HepG2 (cell line): ENCODE measurements around the gene STX10. TPM values are rescaled to one million over a fixed set of nuclear protein-coding genes. Genes with fewer than 3 reads are reported as not detected.
A peak's percentile ranks its signal among the peaks of the same experiment; 100 is the strongest.

Experiments
- BATF2 ChIP-seq: sonication (generic); formaldehyde crosslinking; IDR thresholded peaks from 2 replicates; pipeline ENCODE4 v1.8.0; 2022; ENCODE audit warnings: mild to moderate bottlenecking, missing genetic modification reagents, moderate library complexity
- DPF2 ChIP-seq: sonication (generic); formaldehyde crosslinking; IDR thresholded peaks from 2 replicates; pipeline ENCODE4 v1.4.0; 2020; ENCODE audit warnings: mild to moderate bottlenecking, low read depth, missing genetic modification reagents, borderline replicate concordance
- HMG20A ChIP-seq: IDR thresholded peaks from 2 replicates; pipeline ENCODE4 v1.6.1; 2016; ENCODE audit warnings: borderline replicate concordance
- HNRNPK ChIP-seq: fragments of 200-400 bp; formaldehyde crosslinking; IDR thresholded peaks from 2 replicates; pipeline ENCODE4 v1.6.1; 2018; ENCODE audit warnings: low read length, low read depth, moderate library complexity, mild to moderate bottlenecking; ENCODE audit not compliant: poor library complexity, severe bottlenecking
- ISL2 ChIP-seq: sonication (generic); formaldehyde crosslinking; IDR thresholded peaks from 2 replicates; pipeline ENCODE4 v1.5.0; 2020; ENCODE audit warnings: missing genetic modification reagents
- MED8 ChIP-seq: sonication (generic); formaldehyde crosslinking; IDR thresholded peaks from 2 replicates; pipeline ENCODE4 v1.8.1; 2023; ENCODE audit warnings: mild to moderate bottlenecking, missing genetic modification reagents; ENCODE audit not compliant: insufficient replicate concordance
- MXD4 ChIP-seq: IDR thresholded peaks from 2 replicates; pipeline ENCODE4 v1.6.1; 2016; ENCODE audit warnings: mild to moderate bottlenecking, missing biosample characterization, missing genetic modification reagents
- NFE2L2 ChIP-seq: fragments of 150-350 bp; IDR thresholded peaks from 2 replicates; pipeline ENCODE4 v1.6.1; 2014; ENCODE audit warnings: low read length
- SNAPC4 ChIP-seq: sonication (generic); formaldehyde crosslinking; IDR thresholded peaks from 2 replicates; pipeline ENCODE4 v1.4.0; 2020; ENCODE audit warnings: mild to moderate bottlenecking, missing genetic modification reagents
- YEATS4 ChIP-seq: sonication (generic); formaldehyde crosslinking; IDR thresholded peaks from 2 replicates; pipeline ENCODE4 v1.4.0; 2020; ENCODE audit warnings: missing genetic modification reagents, borderline replicate concordance
- ZNF251 ChIP-seq: sonication (generic); formaldehyde crosslinking; IDR thresholded peaks from 2 replicates; pipeline ENCODE4 v1.9.0; 2021; ENCODE audit warnings: mild to moderate bottlenecking, missing genetic modification reagents
- ZNF513 ChIP-seq: sonication (generic); formaldehyde crosslinking; conservative IDR thresholded peaks from 2 replicates; pipeline ENCODE4 v1.5.0; 2020; ENCODE audit warnings: missing genetic modification reagents
- ZNF543 ChIP-seq: sonication (generic); formaldehyde crosslinking; IDR thresholded peaks from 2 replicates; pipeline ENCODE4 v1.4.0; 2020; ENCODE audit warnings: mild to moderate bottlenecking, missing genetic modification reagents
- ZNF660 ChIP-seq: sonication (generic); formaldehyde crosslinking; IDR thresholded peaks from 2 replicates; pipeline ENCODE4 v1.5.1; 2020; ENCODE audit warnings: mild to moderate bottlenecking, low read depth, missing genetic modification reagents, borderline replicate concordance
- polyA plus RNA-seq, 8 experiments: library from polyadenylated mRNA; depleted of rRNA in 3 of 8; stranded (reverse) in 7 of 8; unstranded in 1 of 8; fragments of >200 nt; fragmentation: Illumina TruSeq in 4 of 8; extraction: Trizol in 4 of 8; gene quantifications; 2 replicates each; pipeline versions ENCODE4 v1.2.1 to v1.2.3, GENCODE V29; 2011 to 2016; ENCODE audit warnings: low read depth in 4 of 8, missing spikeins in 1 of 8, mixed read lengths in 1 of 8; ENCODE audit not compliant: insufficient read depth in 1 of 8
- total RNA-seq, 5 experiments: library from RNA; depleted of rRNA; stranded (reverse); fragments of >200 nt; fragmentation: Illumina TruSeq; extraction: Trizol; gene quantifications; 2 replicates each; pipeline ENCODE4 v1.2.3, GENCODE V29; 2016; ENCODE audit warnings: low read depth in 1 of 5
- TF ChIP-seq, protein P1 (sequence below): sonication (generic); formaldehyde crosslinking; IDR thresholded peaks from 2 replicates; pipeline ENCODE4 v1.8.1; 2023; ENCODE audit warnings: missing genetic modification reagents, mild to moderate bottlenecking, borderline replicate concordance
- TF ChIP-seq, protein P2 (sequence below): sonication (generic); formaldehyde crosslinking; IDR thresholded peaks from 2 replicates; pipeline ENCODE4 v1.4.0; 2020; ENCODE audit warnings: missing genetic modification reagents

STX10 gene
- total and polyA plus RNA-seq, 2 of the 13 experiments (the other 11 are each of a cell fraction or from before 2014, with no cell fraction given): 47.9 to 66.4 TPM

- TF ChIP-seq SNAPC4 (CRISPR knock-in tag) (no peak), BATF2 (CRISPR knock-in tag) (no peak), ZNF543 (CRISPR knock-in tag) (no peak), HMG20A (CRISPR knock-in tag) (no peak), ZNF660 (no peak), NFE2L2 (no peak), MXD4 (no peak), MED8 (CRISPR knock-in tag) (no peak), ZNF251 (CRISPR knock-in tag) (no peak), YEATS4 (CRISPR knock-in tag) (no peak; the same call in 1 of the 2 replicates), DPF2 (CRISPR knock-in tag) (no peak), HNRNPK (no peak), ZNF513 (CRISPR knock-in tag) (no peak), ISL2 (no peak)
- TF ChIP-seq, protein P1, sequence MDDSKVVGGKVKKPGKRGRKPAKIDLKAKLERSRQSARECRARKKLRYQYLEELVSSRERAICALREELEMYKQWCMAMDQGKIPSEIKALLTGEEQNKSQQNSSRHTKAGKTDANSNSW (CRISPR knock-in tag): no peak
- TF ChIP-seq, protein P2, sequence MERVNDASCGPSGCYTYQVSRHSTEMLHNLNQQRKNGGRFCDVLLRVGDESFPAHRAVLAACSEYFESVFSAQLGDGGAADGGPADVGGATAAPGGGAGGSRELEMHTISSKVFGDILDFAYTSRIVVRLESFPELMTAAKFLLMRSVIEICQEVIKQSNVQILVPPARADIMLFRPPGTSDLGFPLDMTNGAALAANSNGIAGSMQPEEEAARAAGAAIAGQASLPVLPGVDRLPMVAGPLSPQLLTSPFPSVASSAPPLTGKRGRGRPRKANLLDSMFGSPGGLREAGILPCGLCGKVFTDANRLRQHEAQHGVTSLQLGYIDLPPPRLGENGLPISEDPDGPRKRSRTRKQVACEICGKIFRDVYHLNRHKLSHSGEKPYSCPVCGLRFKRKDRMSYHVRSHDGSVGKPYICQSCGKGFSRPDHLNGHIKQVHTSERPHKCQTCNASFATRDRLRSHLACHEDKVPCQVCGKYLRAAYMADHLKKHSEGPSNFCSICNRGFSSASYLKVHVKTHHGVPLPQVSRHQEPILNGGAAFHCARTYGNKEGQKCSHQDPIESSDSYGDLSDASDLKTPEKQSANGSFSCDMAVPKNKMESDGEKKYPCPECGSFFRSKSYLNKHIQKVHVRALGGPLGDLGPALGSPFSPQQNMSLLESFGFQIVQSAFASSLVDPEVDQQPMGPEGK (CRISPR knock-in tag): peak; percentile 56; the same call in 1 of the 2 replicates
These were observed 47.3 kb downstream of the STX10 start, which contains the start of gene LYL1 (continued) for GRCh38 chr19:13102666-13103580.
